Breast epithelium (tissue), 3 donors: ENCODE results near the gene YTHDF1.

Experiments
- CTCF ChIP-seq, 3 donors: fragments of 450-650 bp; IDR thresholded peaks; one replicate each; pipeline ENCODE4 v1.5.1; 2016 to 2017; ENCODE audit warnings: antibody characterized with exemption in 3 of 3, mild to moderate bottlenecking in 3 of 3, moderate library complexity in 3 of 3
- POLR2A ChIP-seq: fragments of 450-650 bp; IDR thresholded peaks from one replicate; pipeline ENCODE4 v1.6.1; 2016; ENCODE audit warnings: antibody characterized with exemption, mild to moderate bottlenecking, moderate library complexity

GRCh38 chr20:63186084-63186483 lies 29.8 kb downstream of the YTHDF1 start:
- TF ChIP-seq POLR2A, result no peak
- TF ChIP-seq CTCF (IDR thresholded peaks at IDR 0.05), result no peak
